ENCODE data around the gene CLEC6A.
"Not testable (repeated sequence)": the region's sequence is repeated elsewhere in the genome, so short reads cannot be mapped to it uniquely, and the experiment has no call there.

The CLEC6A gene

DNA sequence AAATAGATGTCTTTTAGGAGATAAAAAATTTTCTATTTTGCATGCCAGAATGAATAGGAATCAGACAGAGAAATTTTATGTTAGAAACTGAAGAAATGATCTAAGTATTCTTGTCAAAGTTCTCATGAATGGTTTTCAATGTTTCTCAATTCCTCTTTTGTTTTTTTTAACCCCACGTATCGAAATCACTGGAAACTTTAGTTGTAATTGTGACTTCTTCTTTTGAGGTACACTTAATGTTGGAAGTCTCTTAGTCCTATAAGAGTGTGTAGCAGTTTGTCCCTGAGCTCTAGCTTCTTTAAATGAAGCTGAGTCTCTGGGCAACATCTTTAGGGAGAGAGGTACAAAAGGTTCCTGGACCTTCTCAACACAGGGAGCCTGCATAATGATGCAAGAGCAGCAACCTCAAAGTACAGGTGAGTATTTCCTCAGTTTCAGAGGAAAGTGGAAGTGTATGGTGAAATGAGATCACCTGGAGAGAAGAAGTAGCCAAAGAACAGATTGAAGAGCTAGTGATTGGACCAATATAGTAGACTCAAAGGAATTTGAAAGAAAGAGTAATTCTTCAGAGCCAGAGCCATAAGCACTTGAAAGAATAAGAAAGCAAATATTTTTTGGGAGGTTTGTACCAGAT is at the start of gene CLEC6A:
CLEC6A (plus strand) TSS at position 236 of the 634 bp plus-strand sequence; CDS start at position 386, 150 bp downstream.
- no peak for TF ChIP-seq CTCF (IDR thresholded peaks at IDR 0.05; ENCODE audit: low read depth, low read length, missing control alignments)
- DNase-seq (ENCODE audit: low read depth) = peak; percentile 13
- no peak within 1 kb of the TSS for H3K4me3 ChIP-seq (ENCODE audit: low read depth, low read length)

- not testable (repeated sequence) for DNase-seq (ENCODE audit: low read depth); H3K4me3 ChIP-seq (ENCODE audit: low read depth, low read length)
These were observed 36.2 kb upstream of the CLEC6A start for GRCh38 chr12:8419576-8419975.

- no peak for DNase-seq (ENCODE audit: low read depth)
- TF ChIP-seq CTCF (IDR thresholded peaks at IDR 0.05; ENCODE audit: low read depth, low read length, missing control alignments) = no peak
- no peak overlapping the region for H3K4me3 ChIP-seq (ENCODE audit: low read depth, low read length)
These were observed 35.3 kb upstream of the CLEC6A start for GRCh38 chr12:8420506-8420905.

DNA sequence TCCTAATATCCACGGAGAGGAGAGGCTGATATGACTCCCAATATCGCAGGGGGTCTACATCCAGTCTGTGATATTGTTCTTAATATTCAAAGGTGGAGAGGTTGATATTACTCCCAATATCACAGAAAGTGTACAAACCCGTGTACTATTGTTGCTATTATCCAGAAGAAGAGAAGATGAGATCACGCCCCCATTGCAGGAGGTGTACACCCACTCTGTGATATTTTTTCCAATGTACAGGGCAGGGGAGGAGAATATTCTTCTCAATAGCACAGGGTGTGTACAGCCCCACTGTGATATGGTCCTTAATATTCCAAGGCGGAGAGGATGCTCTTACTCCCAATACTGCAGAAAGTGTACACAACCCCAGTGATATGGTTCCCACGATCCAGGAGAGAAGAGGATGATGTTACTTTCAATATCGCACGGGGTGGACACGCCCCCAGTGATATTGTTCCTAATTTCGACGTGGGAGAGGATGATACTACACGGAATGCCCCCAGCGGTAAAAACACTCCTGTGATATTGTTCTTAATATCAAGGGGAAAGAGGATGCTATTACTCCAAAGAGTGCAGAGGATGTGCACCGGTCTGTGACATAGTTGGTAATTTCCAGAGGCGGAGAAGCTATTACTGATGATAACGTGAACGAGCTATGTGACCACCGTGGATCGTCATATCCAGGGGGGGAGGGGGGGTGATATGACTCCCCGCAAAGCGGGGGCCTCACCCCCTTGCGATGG is 11.1 kb upstream of the CLEC6A start:
- H3K4me3 ChIP-seq (ENCODE audit: low read depth, low read length); DNase-seq (ENCODE audit: low read depth): not testable (repeated sequence)

- no peak for TF ChIP-seq CTCF (IDR thresholded peaks at IDR 0.05; ENCODE audit: low read depth, low read length, missing control alignments)
- no peak for DNase-seq (ENCODE audit: low read depth)
- no peak overlapping the region for H3K4me3 ChIP-seq (ENCODE audit: low read depth, low read length)
These were observed 10.0 kb upstream of the CLEC6A start for GRCh38 chr12:8445731-8446130.

- TF ChIP-seq CTCF (IDR thresholded peaks at IDR 0.05; ENCODE audit: low read depth, low read length, missing control alignments) = no peak
- H3K4me3 ChIP-seq (ENCODE audit: low read depth, low read length) = no peak overlapping the region
- DNase-seq (ENCODE audit: low read depth) = no peak
These were observed 8.9 kb upstream of the CLEC6A start for GRCh38 chr12:8446642-8447547.

- no peak for DNase-seq (ENCODE audit: low read depth)
- H3K4me3 ChIP-seq (ENCODE audit: low read depth, low read length) = no peak overlapping the region
- no peak for TF ChIP-seq CTCF (IDR thresholded peaks at IDR 0.05; ENCODE audit: low read depth, low read length, missing control alignments)
These were observed 6.4 kb upstream of the CLEC6A start for GRCh38 chr12:8449355-8449859.
